Measurements from ENCODE around the gene NPAS1. TPM values are rescaled to one million over a fixed set of nuclear protein-coding genes. Genes with fewer than 3 reads are reported as not detected.
A peak's percentile ranks its signal among the peaks of the same experiment; 100 is the strongest.

NPAS1 gene
- polyA plus RNA-seq, 3 donors = not detected

DNA sequence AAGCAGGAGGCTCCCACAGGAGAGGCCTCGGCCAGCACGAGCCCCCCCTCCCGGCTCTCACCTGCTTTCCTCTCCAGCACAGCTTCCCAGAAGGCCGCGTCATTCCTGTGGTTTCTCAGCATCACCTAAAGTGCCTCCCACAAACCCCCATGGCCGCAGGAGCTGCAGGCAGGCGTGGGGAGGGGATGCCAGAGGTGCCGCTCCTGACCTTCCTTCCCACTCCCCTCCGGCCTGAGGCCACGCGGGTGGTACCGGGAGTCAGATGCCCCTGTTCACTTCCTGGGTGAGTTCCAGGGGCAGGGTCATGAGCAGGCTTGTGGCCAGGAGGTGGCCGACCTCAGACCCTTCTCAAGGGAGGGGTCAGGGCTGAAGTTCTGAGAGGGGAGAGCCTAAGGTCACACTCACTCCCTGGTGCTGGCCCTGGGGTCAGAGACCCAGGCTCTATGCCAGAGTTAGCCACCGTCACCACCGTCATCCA is 14.4 kb upstream of the NPAS1 start:
- Histone ChIP-seq H4K20me1 (ENCODE audit: insufficient read depth, low read length) (peaks cover 14% of the 10 kb centered on the region), H3K9me3 (replicated peaks in 1 of 2; ENCODE audit: control insufficient read depth in 1 of 2, insufficient read depth in 1 of 2, low read length in 2 of 2) (no peaks in the 10 kb centered on the region), H3K27ac (ENCODE audit: low read depth in 1 of 2, low read length in 2 of 2) (no peak overlapping the region), H3K79me2 (ENCODE audit: insufficient read depth, low read length) (no peaks in the 10 kb centered on the region), H3K27me3 (ENCODE audit: control insufficient read depth in 2 of 2, insufficient read depth in 2 of 2, low read length in 2 of 2) (peaks cover 2 to 36% of the 10 kb centered on the region in 2 donors), H2AFZ (ENCODE audit: insufficient read depth, low read depth, low read length, poor library complexity, severe bottlenecking) (no peak overlapping the region), H3K36me3 (replicated peaks in 1 of 2; ENCODE audit: control insufficient read depth in 1 of 2, insufficient read depth in 2 of 2, low read length in 2 of 2) (peaks cover 12 to 16% of the 10 kb centered on the region in 2 donors), H3K9ac (ENCODE audit: insufficient read depth, low read length, poor library complexity, severe bottlenecking) (no peak overlapping the region), H3K4me2 (replicated peaks; ENCODE audit: extremely low read depth, low read length, poor library complexity, severe bottlenecking) (no peak overlapping the region), H3K4me1 (ENCODE audit: control insufficient read depth in 1 of 2, insufficient read depth in 2 of 2, low read length in 2 of 2) (no peaks in the 10 kb centered on the region), H3K4me3 (replicated peaks in 1 of 3; ENCODE audit: low read depth in 2 of 3, low read length in 3 of 3) (no peak overlapping the region)
- Mint-ChIP-seq H3K4me3 (no peak overlapping the region), H3K36me3 (peaks cover 16 to 17% of the 10 kb centered on the region in 2 donors), H3K4me1 (peaks cover 6% of the 10 kb centered on the region), H3K27ac (no peak overlapping the region), H3K27me3 (ENCODE audit: low read depth in 3 of 3) (peaks cover 39 to 67% (median 54%) of the 10 kb centered on the region in 3 donors), H3K9me3 (peaks cover 2 to 15% (median 10%) of the 10 kb centered on the region in 7 donors)
- no peak for DNase-seq
- 76% methylated on average over 8 of the region's 15 CpGs for WGBS (ENCODE audit: insufficient coverage)
- TF ChIP-seq, protein P1, sequence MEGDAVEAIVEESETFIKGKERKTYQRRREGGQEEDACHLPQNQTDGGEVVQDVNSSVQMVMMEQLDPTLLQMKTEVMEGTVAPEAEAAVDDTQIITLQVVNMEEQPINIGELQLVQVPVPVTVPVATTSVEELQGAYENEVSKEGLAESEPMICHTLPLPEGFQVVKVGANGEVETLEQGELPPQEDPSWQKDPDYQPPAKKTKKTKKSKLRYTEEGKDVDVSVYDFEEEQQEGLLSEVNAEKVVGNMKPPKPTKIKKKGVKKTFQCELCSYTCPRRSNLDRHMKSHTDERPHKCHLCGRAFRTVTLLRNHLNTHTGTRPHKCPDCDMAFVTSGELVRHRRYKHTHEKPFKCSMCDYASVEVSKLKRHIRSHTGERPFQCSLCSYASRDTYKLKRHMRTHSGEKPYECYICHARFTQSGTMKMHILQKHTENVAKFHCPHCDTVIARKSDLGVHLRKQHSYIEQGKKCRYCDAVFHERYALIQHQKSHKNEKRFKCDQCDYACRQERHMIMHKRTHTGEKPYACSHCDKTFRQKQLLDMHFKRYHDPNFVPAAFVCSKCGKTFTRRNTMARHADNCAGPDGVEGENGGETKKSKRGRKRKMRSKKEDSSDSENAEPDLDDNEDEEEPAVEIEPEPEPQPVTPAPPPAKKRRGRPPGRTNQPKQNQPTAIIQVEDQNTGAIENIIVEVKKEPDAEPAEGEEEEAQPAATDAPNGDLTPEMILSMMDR (IDR thresholded peaks at IDR 0.05) = no peak
- intact Hi-C loops (cut with micrococcal nuclease) = no loop called here

GRCh38 chr19:47005873-47006272 is 13.8 kb upstream of the NPAS1 start:
- H3K27ac ChIP-seq (ENCODE audit: low read depth in 1 of 2, low read length in 2 of 2) = no peak overlapping the region
- peaks cover 2 to 36% of the 10 kb centered on the region in 2 donors for H3K27me3 ChIP-seq (ENCODE audit: control insufficient read depth in 2 of 2, insufficient read depth in 2 of 2, low read length in 2 of 2)
- Mint-ChIP-seq H3K4me3 (peak overlapping the region in 1 of 2 donors; percentile 27), H3K27me3 (ENCODE audit: low read depth in 3 of 3) (peaks cover 37 to 67% (median 57%) of the 10 kb centered on the region in 3 donors), H3K9me3 (peaks cover 2 to 15% (median 8%) of the 10 kb centered on the region in 7 donors), H3K36me3 (peaks cover 10% of the 10 kb centered on the region in 2 donors), H3K27ac (no peak overlapping the region), H3K4me1 (peaks cover 6% of the 10 kb centered on the region)
- H3K4me2 ChIP-seq (replicated peaks; ENCODE audit: extremely low read depth, low read length, poor library complexity, severe bottlenecking) = no peak overlapping the region
- no peak overlapping the region for H2AFZ ChIP-seq (ENCODE audit: insufficient read depth, low read depth, low read length, poor library complexity, severe bottlenecking)
- no peaks in the 10 kb centered on the region for H3K9me3 ChIP-seq (replicated peaks in 1 of 2; ENCODE audit: control insufficient read depth in 1 of 2, insufficient read depth in 1 of 2, low read length in 2 of 2)
- peaks cover 5 to 9% of the 10 kb centered on the region in 2 donors for H3K36me3 ChIP-seq (replicated peaks in 1 of 2; ENCODE audit: control insufficient read depth in 1 of 2, insufficient read depth in 2 of 2, low read length in 2 of 2)
- no peak overlapping the region for H3K9ac ChIP-seq (ENCODE audit: insufficient read depth, low read length, poor library complexity, severe bottlenecking)
- H3K4me3 ChIP-seq (replicated peaks in 1 of 3; ENCODE audit: low read depth in 2 of 3, low read length in 3 of 3) = no peak overlapping the region
- peaks cover 14% of the 10 kb centered on the region for H4K20me1 ChIP-seq (ENCODE audit: insufficient read depth, low read length)
- no peaks in the 10 kb centered on the region for H3K79me2 ChIP-seq (ENCODE audit: insufficient read depth, low read length)
- TF ChIP-seq, protein P1 (IDR thresholded peaks at IDR 0.05) = no peak
- DNase-seq = no peak
- 81% methylated on average over 3 of the region's 4 CpGs for WGBS (ENCODE audit: insufficient coverage)
- H3K4me1 ChIP-seq (ENCODE audit: control insufficient read depth in 1 of 2, insufficient read depth in 2 of 2, low read length in 2 of 2) = no peaks in the 10 kb centered on the region
- intact Hi-C loops (cut with micrococcal nuclease) = no loop called here
